ENCODE measurements around the gene FBXO9. TPM values are rescaled to one million over a fixed set of nuclear protein-coding genes. Genes with fewer than 3 reads are reported as not detected.

The FBXO9 gene
- 104 and 111 TPM in 2 replicates for total RNA-seq (2022)
- Bru-seq, nascent RNA = percentile 86 among the genes with signal in this experiment
- percentile 85 among the genes with signal in this experiment for BruChase-seq, experiment 1, labeled RNA remaining after a 2-hour chase
- BruChase-seq, experiment 2, labeled RNA remaining after a 6-hour chase = percentile 77 among the genes with signal in this experiment
- long read RNA-seq, transcript FBXO9-202 (13 exons, 3,418 nt) = major isoform, 130 of 189 reads
- long read RNA-seq, partial matches to known transcripts = 11 of 189 reads
- long read RNA-seq, other reads (novel, unspliced or antisense) = 48 of 189 reads

- H3K27me3 Mint-ChIP-seq (ENCODE audit: insufficient read depth, unreplicated experiment) = no peaks in the 10 kb centered on the region
- ChIA-PET POLR2A (interaction anchor here (0.6 to 1.4 kb wide), 3 partner anchors 23 to 329 kb away, joined by 3 to 4 read pairs (median 3); partner anchors contain the start of gene GSTA4), CTCF (interaction anchor here (0.7 to 1.8 kb wide), 3 partner anchors 10 to 70 kb away, joined by 4 to 8 read pairs (median 5); partner anchors contain the start of gene GSTA4)
- peak within 1 kb of the TSS; percentile 87 for H3K27ac Mint-ChIP-seq (ENCODE audit: unreplicated experiment)
- TF ChIP-seq, protein P1, sequence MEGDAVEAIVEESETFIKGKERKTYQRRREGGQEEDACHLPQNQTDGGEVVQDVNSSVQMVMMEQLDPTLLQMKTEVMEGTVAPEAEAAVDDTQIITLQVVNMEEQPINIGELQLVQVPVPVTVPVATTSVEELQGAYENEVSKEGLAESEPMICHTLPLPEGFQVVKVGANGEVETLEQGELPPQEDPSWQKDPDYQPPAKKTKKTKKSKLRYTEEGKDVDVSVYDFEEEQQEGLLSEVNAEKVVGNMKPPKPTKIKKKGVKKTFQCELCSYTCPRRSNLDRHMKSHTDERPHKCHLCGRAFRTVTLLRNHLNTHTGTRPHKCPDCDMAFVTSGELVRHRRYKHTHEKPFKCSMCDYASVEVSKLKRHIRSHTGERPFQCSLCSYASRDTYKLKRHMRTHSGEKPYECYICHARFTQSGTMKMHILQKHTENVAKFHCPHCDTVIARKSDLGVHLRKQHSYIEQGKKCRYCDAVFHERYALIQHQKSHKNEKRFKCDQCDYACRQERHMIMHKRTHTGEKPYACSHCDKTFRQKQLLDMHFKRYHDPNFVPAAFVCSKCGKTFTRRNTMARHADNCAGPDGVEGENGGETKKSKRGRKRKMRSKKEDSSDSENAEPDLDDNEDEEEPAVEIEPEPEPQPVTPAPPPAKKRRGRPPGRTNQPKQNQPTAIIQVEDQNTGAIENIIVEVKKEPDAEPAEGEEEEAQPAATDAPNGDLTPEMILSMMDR (IDR thresholded peaks at IDR 0.05; ENCODE audit: insufficient read depth in 1 of 2, low read depth in 1 of 2, low read length in 1 of 2, severe bottlenecking in 1 of 2, unreplicated experiment in 1 of 2) = no peak
- H3K4me1 Mint-ChIP-seq (ENCODE audit: low read depth, unreplicated experiment) = peaks cover 21% of the 10 kb centered on the region
- DNase-seq = peak; percentile 53 to 76
- intact Hi-C loops (cut with micrococcal nuclease; ENCODE audit: unreplicated experiment) = loop anchor here (2.0 kb wide), 1 partner anchor 401 kb away; no protein-coding TSS in a partner anchor
- peak within 1 kb of the TSS; percentile 76 for H3K4me3 ChIP-seq (ENCODE audit: low read depth, low read length)
- no peaks in the 10 kb centered on the region for H3K9me3 Mint-ChIP-seq (ENCODE audit: unreplicated experiment)
- H3K36me3 ChIP-seq (ENCODE audit: control insufficient read depth, insufficient read depth, low read length) = no peaks in the 10 kb centered on the region; the same call in 1 of the 2 replicates
- 0 out of 2 replicates have a peak, but pooled peaks cover 5% of the 10 kb centered on the region for H3K4me1 ChIP-seq
- H3K36me3 Mint-ChIP-seq (ENCODE audit: insufficient read depth, unreplicated experiment) = peaks cover 11% of the 10 kb centered on the region
- no peaks in the 10 kb centered on the region for H3K27me3 ChIP-seq (replicated peaks; ENCODE audit: control insufficient read depth, insufficient read depth, low read length)
- no TSS peak for BruUV-seq (replicated peaks)
- peak within 1 kb of the TSS; percentile 97 for H3K4me3 Mint-ChIP-seq (ENCODE audit: unreplicated experiment)
- no peaks in the 10 kb centered on the region for H3K9me3 ChIP-seq
Observed at GRCh38 chr6:53065266-53066076, at the start of gene FBXO9. Gene FBXO9 (plus strand): TSS chr6:53065404. CDS start chr6:53065790, 386 bp downstream.

DNA sequence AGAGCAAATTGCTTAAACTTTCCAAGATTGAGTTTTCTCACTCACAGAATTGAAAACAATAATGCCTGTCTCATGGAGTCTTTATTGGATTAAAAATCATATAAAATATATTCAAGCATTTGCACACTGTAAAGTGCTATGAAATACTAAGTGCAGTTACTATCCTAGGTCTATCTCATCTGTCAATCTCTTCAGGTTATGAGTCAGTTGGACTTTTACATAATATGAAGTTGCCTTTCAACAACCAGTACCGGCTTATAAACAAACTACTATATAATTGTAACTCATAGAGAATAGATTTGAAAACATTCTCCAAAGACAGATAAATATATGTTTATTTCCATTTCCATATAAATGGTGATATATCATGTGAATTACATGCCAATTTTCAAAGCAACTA lies 49.7 kb upstream of the FBXO9 start:
- TF ChIP-seq, protein P1 (IDR thresholded peaks at IDR 0.05; ENCODE audit: insufficient read depth in 1 of 2, low read depth in 1 of 2, low read length in 1 of 2, severe bottlenecking in 1 of 2, unreplicated experiment in 1 of 2) = no peak
- Histone ChIP-seq H3K4me3 (ENCODE audit: low read depth, low read length) (no peak overlapping the region), H3K9me3 (no peaks in the 10 kb centered on the region), H3K27me3 (replicated peaks; ENCODE audit: control insufficient read depth, insufficient read depth, low read length) (no peaks in the 10 kb centered on the region), H3K4me1 (peaks cover 37% of the 10 kb centered on the region), H3K36me3 (ENCODE audit: control insufficient read depth, insufficient read depth, low read length) (peaks cover 3% of the 10 kb centered on the region)
- H3K9me3 Mint-ChIP-seq (ENCODE audit: unreplicated experiment) = no peaks in the 10 kb centered on the region
- H3K27me3 Mint-ChIP-seq (ENCODE audit: insufficient read depth, unreplicated experiment) = no peaks in the 10 kb centered on the region
- ChIA-PET CTCF (no interaction called here), POLR2A (no interaction called here)
- H3K4me3 Mint-ChIP-seq (ENCODE audit: unreplicated experiment) = no peak overlapping the region
- peaks cover 4% of the 10 kb centered on the region for H3K4me1 Mint-ChIP-seq (ENCODE audit: low read depth, unreplicated experiment)
- no TSS peak for BruUV-seq (replicated peaks)
- DNase-seq = no peak
- intact Hi-C loops (cut with micrococcal nuclease; ENCODE audit: unreplicated experiment) = no loop called here
- no peak overlapping the region for H3K27ac Mint-ChIP-seq (ENCODE audit: unreplicated experiment)
- peaks cover 19% of the 10 kb centered on the region for H3K36me3 Mint-ChIP-seq (ENCODE audit: insufficient read depth, unreplicated experiment)

GRCh38 chr6:53018446-53018845 lies 46.8 kb upstream of the FBXO9 start:
- no peaks in the 10 kb centered on the region for H3K27me3 Mint-ChIP-seq (ENCODE audit: insufficient read depth, unreplicated experiment)

More at GRCh38 chr6:53018446-53018845, 46.8 kb upstream of the FBXO9 start:
- DNase-seq = no peak
- peaks cover 6% of the 10 kb centered on the region for H3K4me1 Mint-ChIP-seq (ENCODE audit: low read depth, unreplicated experiment)
- ChIA-PET POLR2A (no interaction called here), CTCF (no interaction called here)
- H3K4me1 ChIP-seq = peaks cover 8% of the 10 kb centered on the region
- no peaks in the 10 kb centered on the region for H3K27me3 ChIP-seq (replicated peaks; ENCODE audit: control insufficient read depth, insufficient read depth, low read length)
- TF ChIP-seq, protein P1 (IDR thresholded peaks at IDR 0.05; ENCODE audit: insufficient read depth in 1 of 2, low read depth in 1 of 2, low read length in 1 of 2, severe bottlenecking in 1 of 2, unreplicated experiment in 1 of 2) = no peak
- H3K27ac Mint-ChIP-seq (ENCODE audit: unreplicated experiment) = no peak overlapping the region
- H3K4me3 ChIP-seq (ENCODE audit: low read depth, low read length) = no peak overlapping the region
- intact Hi-C loops (cut with micrococcal nuclease; ENCODE audit: unreplicated experiment) = no loop called here
- peaks cover 3% of the 10 kb centered on the region for H3K36me3 Mint-ChIP-seq (ENCODE audit: insufficient read depth, unreplicated experiment)
- BruUV-seq (replicated peaks) = no TSS peak
- H3K4me3 Mint-ChIP-seq (ENCODE audit: unreplicated experiment) = no peak overlapping the region
- H3K9me3 ChIP-seq = no peaks in the 10 kb centered on the region
- peaks cover 3% of the 10 kb centered on the region for H3K36me3 ChIP-seq (ENCODE audit: control insufficient read depth, insufficient read depth, low read length)
- no peaks in the 10 kb centered on the region for H3K9me3 Mint-ChIP-seq (ENCODE audit: unreplicated experiment)
